Measurements from ENCODE around the gene ACLY.

Gene ACLY

DNA sequence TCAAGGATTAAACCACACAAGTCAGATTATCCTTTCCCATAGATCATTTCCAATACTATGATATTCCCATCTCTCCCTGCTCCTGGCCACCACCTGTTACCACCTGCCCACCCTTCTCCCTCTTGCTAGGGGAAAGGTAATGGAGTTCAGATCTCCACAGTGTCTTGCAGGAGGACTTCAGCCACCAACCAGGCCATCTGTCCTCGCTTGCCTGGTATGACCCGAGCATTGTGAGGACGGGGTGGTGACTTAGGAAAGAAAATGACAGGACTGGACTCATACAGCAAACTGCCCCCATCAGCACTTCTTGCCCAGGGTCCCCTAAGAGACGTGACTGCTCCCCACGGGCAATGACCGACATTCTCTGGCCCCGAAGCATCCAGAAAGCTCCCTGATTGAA lies 95.2 kb downstream of the ACLY start:
- no peak for DNase-seq

DNA sequence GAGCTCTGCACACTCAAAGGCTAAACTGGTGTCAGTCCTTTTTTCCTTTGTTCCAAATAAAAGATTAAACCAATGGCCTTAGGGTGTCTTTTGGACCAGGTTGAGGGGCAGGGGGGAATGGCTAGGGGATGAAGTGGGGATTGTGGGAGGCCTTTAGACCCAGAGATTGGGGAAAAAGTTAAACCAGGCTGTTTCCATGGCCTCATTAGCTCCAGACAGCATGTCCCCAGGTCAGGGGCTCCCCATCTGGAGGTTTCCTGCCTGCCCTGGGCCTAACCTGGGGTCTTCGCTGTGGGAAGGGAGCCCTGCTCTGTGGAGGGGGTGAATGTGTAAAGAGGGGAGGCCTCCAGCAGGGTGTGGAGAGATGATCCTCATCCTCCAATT lies 95.6 kb downstream of the ACLY start:
- DNase-seq, result no peak

DNA sequence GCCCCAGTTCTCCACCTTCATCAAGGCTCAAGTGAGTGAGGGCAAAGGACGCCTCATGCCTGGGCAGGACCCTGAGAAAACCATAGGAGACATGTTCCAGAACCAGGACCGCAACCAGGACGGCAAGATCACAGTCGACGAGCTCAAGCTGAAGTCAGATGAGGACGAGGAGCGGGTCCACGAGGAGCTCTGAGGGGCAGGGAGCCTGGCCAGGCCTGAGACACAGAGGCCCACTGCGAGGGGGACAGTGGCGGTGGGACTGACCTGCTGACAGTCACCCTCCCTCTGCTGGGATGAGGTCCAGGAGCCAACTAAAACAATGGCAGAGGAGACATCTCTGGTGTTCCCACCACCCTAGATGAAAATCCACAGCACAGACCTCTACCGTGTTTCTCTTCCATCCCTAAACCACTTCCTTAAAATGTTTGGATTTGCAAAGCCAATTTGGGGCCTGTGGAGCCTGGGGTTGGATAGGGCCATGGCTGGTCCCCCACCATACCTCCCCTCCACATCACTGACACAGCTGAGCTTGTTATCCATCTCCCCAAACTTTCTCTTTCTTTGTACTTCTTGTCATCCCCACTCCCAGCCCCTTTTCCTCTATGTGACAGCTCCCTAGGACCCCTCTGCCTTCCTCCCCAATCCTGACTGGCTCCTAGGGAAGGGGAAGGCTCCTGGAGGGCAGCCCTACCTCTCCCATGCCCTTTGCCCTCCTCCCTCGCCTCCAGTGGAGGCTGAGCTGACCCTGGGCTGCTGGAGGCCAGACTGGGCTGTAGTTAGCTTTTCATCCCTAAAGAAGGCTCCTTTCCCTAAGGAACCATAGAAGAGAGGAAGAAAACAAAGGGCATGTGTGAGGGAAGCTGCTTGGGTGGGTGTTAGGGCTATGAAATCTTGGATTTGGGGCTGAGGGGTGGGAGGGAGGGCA lies 96.3 kb downstream of the ACLY start:
- no peak for DNase-seq

DNA sequence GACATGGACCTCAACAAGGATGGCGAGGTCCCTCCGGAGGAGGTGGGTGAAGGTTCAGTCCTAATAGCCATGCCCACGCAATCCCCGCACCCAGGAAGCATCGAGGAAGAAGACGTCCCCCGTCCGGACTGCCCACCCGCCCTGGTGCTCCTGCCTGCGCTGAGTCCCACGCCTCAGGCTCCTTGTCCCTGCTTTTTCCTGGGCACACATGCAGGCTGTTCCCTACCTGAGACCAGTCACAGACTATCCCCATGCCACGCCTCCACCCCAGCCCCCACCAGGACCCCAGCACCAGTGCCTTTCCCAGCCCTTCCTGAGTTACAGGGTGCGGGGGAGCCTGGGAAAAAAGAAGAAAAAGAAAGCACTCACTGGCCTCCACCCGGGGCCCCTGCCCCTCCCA lies 97.0 kb downstream of the ACLY start:
- DNase-seq, result no peak

DNA sequence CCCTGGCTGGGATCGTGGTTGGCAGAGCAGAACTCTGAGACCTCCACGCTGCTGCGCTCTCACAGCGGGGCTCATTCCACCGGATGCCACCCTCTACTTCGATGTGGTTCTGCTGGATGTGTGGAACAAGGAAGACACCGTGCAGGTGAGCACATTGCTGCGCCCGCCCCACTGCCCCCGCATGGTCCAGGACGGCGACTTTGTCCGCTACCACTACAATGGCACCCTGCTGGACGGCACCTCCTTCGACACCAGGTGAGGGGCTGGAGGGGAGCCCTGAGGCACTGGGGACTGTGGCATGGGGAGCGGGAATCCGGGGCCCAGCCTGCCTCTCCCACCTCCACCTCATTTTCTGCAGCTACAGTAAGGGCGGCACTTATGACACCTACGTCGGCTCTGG lies 100.7 kb downstream of the ACLY start:
- no peak for DNase-seq
